CD4-positive, alpha-beta T cell treated with Interleukin-17A for 1 hour (primary cell): ENCODE results near the gene ARHGEF17.
A peak's percentile ranks its signal among the peaks of the same experiment; 100 is the strongest.
"Not testable (repeated sequence)": the region's sequence is repeated elsewhere in the genome, so short reads cannot be mapped to it uniquely, and the experiment has no call there.

Source experiments
- DNase-seq: peaks from one replicate; pipeline ENCODE4 v3.0.0-alpha.2; 2020

The ARHGEF17 gene

GRCh38 chr11:73274191-73274590 is 33.9 kb upstream of the ARHGEF17 start:
- not testable (repeated sequence) for DNase-seq

- DNase-seq = no peak
Measured at GRCh38 chr11:73274722-73275380, 33.2 kb upstream of the ARHGEF17 start.

DNA sequence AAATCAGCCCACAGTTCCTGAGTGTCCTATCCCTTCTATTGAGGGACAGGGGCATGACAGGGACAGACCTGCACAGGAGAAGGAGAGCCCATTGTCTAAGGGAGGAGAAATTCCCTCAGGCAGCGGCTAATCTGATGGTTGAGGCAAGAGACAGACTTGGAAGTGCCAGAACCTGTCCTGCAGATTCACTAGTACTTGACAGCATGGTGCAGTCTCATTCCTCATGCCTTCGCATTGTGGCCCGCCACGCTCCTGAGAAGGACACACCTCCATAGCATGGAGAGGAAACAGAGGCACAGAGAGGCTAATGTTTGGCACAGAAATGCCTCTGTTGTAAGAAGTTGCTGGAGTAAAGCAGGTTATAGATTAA is 32.7 kb upstream of the ARHGEF17 start:
- no peak for DNase-seq

DNA sequence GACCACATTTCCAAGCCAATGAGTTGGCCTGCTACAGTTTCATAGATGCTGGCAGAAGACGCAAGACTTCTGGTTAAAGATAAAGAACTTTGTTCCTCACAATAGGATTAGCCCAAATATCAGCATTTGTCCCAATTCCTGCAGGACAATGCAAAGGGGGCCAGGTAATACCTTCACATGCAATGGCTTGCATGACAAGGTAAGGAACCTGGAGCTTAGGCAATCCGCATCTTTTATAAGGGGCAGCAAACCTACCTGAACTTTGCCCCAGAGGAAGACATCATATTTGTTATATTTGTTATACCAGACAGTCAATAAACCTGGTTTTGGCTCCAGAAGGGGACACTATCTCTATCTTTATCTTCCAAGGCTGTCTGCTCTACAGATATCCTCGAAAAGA is 30.6 kb upstream of the ARHGEF17 start:
- no peak for DNase-seq

DNA sequence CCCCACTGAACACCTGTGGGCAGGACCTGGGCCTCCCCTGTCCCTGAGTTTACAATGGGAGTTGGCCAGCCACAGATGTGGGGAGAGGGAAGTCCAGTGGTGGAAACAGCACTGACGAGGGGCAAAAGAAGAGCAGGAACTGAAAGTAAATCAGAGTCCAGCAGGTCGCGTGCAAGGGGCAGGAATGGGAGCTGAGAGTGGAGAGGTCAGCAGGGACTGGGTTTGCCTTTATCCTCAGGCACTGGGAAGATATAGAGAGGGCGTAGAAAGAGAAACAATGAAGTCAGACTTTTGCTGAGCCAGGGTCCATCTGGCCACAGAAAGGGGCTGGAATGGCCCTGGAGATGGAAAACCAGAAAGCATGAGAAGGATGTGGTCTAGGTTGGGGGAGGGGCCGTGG is 27.4 kb upstream of the ARHGEF17 start:
- DNase-seq = no peak

DNA sequence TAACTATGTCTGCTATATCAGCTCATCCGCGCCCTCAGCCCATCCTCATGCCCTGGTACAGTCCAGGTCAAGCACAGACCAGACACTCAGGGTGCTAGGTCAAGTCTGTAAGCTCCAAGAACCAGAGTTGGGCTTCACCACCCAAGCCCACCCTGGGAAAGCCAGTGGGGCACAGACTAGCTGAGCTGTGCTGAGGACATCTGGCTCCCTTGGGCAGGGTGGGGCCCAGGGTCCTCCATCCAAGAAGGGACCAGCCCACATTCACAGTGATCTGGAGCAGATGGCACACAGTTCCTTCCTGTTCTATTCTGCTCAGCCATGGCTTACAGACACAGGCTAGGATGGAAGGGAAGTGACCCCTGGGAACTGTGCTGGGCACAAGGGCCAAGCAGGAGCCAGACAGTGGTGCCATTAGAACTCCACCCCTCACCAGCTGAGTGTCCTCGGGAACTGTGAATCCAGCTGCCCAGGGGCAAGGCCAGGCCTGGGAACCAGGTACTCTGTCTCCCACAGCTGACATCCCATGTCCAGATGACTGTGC is 26.8 kb upstream of the ARHGEF17 start:
- DNase-seq = no peak

GRCh38 chr11:73281796-73282660 is 26.0 kb upstream of the ARHGEF17 start:
- no peak for DNase-seq

DNA sequence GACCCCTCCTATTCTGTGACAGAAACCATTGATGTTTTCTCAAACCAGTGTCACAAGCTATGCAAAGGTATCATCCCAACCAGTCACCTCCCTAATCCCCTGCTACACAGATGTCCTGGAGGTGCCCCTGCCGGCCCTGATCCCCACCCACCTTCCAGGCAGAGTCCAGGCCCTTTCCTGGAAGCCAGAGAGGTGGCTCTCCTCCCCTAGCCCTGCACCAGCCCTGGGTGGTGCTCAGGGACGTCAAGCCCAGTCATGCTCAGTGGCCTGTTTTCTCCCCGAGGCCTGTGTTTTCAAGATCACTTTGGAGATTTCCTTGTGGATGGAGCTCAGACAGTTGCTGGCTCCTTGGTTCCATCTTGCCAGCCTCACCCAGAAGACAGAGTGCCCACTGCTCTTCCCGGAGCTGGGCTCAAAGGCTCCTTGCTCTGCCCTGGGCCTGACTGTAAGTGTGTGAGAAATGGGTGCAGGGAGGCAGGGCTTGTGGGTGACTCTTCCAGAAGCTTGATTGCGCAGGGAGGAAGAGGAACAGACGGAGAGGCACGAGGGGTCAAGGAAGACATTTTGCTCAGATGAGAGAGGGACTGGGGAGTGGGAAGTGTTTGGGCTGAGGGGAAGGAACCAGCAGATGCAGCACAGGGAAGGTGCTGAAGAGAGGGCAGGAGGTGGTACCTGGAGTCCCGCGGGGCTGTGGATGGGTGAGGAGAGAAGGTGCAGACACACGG is 24.6 kb upstream of the ARHGEF17 start:
- DNase-seq = no peak

DNA sequence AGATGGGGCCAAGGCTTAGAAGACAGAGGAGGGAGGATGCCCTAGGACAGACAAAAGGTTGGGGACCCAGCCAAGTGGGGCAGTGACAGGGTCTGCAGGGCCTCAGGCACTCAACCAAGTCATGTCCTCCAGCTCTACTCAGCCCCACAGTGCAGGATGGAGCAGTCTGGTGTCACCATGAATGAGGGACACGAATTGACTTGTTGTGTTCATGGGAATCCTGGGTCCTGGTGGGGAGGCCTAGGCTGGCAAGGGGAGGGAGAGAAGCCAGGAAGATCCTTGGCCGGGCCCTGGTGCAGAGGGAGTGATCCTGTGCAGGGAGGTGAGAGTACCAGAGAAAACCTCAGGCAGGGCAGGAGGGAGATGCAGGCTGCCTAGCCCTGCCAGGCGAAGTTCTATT is 24.0 kb upstream of the ARHGEF17 start:
- no peak for DNase-seq

DNA sequence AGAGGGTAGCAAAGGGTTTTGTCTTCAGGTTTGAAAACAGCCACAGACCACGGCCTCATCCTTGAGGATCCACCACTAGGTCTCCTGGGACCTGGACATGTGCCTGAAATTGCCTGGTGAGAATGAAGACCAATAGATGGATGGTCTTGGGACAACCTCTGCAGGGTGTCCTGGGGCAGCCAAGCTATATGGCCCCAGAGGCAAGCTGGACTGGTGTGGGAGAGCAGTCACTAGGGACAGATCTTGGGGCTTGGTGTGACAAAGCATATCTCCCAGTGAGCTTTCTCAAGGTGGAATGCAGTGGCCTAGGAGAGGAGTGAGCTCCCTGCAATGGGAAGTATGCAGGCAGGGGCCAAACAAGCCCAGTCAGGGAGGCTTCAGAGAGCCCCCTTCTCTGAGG is 22.4 kb upstream of the ARHGEF17 start:
- DNase-seq = no peak

DNA sequence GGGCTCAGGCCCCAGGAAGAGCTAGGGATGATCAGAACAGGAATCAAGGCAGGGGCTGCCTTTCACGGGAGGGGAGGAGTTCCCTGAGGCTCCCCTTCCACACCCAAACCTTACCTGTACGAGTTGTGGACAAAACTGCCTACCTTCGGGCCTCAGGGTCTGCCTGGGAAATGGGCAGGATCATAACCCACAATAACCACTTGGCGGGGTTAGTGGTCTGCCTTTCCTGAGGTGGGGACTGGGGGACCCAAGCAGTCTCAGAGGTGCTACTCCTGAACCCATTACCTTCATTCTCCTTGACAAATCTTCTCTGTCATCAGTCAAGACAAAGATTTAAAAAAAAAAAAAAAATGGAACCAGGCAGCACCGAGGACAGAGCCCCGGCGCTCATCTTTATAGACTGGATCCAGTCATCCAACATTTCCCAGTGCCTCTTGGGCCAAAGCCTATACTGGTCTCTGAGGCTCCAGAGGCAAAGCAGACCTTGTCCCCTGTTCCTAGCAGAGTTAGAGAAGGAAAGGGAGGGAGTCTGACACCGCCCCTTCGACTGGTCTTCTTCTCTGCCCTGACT is 21.8 kb upstream of the ARHGEF17 start:
- no peak for DNase-seq

- no peak for DNase-seq
Measured at GRCh38 chr11:73287400-73288101, 20.5 kb upstream of the ARHGEF17 start.

GRCh38 chr11:73288192-73288872 is 19.7 kb upstream of the ARHGEF17 start:
- DNase-seq = no peak

DNA sequence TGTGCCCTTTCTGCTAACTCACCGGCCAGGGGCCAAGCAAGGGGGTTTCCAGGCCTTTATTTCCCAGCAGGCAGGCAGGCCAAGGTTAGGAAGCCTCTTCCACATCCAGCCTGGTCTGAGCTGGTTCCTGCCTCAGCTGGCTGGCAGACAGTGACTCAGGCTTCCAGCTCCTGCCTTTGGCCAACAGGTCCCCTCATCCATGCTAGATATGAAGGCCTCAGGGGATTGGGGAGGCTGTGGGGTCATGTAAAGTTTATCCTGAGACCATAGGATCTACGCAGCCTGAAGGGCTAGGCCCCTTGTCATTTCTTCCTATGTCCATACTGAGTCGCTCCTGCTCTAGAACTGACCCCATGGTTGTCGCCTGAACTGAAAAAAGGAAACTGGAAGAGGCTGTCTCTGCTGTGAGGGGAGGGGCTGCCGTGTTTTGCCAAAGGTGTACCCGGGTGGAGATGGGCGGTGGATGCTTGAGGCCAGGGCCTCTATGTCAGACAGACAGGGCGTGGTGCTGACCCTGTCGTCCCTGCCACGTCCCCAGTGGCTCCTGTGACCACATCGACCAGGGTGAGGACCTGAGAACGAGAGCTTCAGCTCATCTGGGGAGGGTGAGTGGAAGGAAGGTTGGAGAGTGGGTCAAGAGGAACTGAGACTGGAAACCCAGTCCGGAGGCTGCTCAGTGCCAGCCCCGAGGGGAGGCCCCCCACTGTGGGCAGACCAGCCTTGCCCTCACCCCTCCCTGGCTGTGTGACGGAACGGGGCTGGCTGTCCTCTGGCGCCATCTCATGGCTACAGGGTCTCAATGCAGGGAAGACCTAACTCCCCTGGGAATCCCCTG is 19.0 kb upstream of the ARHGEF17 start:
- DNase-seq = peak; percentile 62

- no peak for DNase-seq
Measured at GRCh38 chr11:73290536-73290935, 17.5 kb upstream of the ARHGEF17 start.

GRCh38 chr11:73291196-73291595 is 16.9 kb upstream of the ARHGEF17 start:
- DNase-seq = no peak

DNA sequence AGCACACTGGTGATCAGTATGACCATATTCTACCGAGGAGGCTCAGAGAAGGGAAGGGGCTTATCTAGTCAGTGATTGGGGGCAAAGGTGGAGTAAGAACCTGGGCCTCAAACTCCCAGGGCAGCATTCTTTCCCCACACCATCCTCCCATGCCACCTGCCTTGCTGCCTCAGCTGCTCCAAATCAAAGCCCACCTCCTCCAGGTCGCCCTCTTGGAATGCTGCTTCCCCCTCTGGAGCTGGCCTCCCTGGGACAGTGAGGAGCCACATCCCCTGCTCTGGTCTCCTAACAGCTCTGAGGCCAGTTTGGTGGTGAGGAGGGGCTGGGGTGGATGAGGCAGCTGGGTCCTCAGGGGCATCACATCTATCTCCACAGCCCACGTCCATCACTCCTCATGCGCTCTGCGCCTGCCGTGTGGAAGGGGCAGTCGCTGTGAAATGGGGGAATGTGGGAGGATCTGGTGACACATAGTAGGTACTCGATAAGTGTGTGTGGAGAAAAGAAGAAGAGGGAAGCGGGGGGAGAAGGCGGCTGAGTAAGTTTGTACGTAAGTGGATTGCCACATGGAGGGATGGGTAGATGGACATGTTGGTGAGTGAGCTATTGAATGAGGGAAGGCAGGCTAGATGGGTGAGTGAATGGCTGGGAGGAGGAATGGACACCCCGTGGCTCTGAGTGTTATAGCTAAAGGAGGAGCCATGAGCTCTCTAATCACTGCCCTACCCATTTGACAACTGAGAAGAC is 16.1 kb upstream of the ARHGEF17 start:
- DNase-seq = no peak

- DNase-seq = no peak
Measured at GRCh38 chr11:73292525-73292894, 15.6 kb upstream of the ARHGEF17 start.

- DNase-seq = no peak
Measured at GRCh38 chr11:73293356-73293936, 14.6 kb upstream of the ARHGEF17 start.

DNA sequence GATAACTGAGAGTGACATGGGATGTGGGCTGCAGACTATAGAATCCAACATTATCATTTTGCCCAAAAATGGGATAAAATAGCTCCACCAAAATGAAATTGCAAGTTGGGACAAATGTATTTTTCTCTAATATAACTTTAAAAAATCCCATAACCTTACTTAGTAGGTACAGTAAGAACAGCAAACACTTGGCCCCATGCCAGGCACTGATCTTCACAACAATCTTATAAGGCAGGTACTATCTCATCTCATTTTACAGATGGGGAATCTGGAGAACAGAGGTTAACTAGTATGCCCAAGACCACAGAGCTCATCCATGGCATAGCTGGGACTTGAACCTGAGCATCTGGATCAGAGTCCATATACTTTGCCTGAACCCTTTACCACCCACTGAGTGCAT is 13.5 kb upstream of the ARHGEF17 start:
- DNase-seq = no peak
